Type B pancreatic cell (in vitro differentiated cells): Measurements from ENCODE around the gene BLOC1S6. TPM values are rescaled to one million over a fixed set of nuclear protein-coding genes. Genes with fewer than 3 reads are reported as not detected.

Experiments used
- DNase-seq: peaks from one replicate; pipeline ENCODE4 v3.0.0; 2021; ENCODE audit warnings: mixed read lengths; ENCODE audit not compliant: unreplicated experiment; ENCODE audit errors: extremely low spot score
- H3K27ac Mint-ChIP-seq: 2 replicates; pipeline ENCODE4 v1.8.0; 2021; ENCODE audit warnings: mild to moderate bottlenecking, mixed read lengths
- H3K27me3 Mint-ChIP-seq: 2 replicates; pipeline ENCODE4 v1.8.0; 2021; ENCODE audit warnings: mixed read lengths
- H3K36me3 Mint-ChIP-seq: 2 replicates; pipeline ENCODE4 v1.8.0; 2021; ENCODE audit warnings: mixed read lengths
- H3K4me1 Mint-ChIP-seq: one replicate; pipeline ENCODE4 v1.8.0; 2021; ENCODE audit warnings: mixed read lengths; ENCODE audit not compliant: unreplicated experiment
- H3K4me3 Mint-ChIP-seq: 2 replicates; pipeline ENCODE4 v1.8.0; 2021; ENCODE audit warnings: mild to moderate bottlenecking, mixed read lengths
- H3K9me3 Mint-ChIP-seq: 2 replicates; pipeline ENCODE4 v1.8.0; 2021; ENCODE audit warnings: mixed read lengths
- long read RNA-seq: library from polyadenylated mRNA; unstranded; transcript quantifications from one replicate; pipeline ENCODE4 v2.0.0, GENCODE V29; 2020
- total RNA-seq: library from RNA; stranded (reverse); gene quantifications from 2 replicates; pipeline ENCODE4 v1.2.1, GENCODE V29; 2021; ENCODE audit warnings: low replicate concordance
- TF ChIP-seq, protein P1 (sequence below): fragments of 200-600 bp; sonication (generic); conservative IDR thresholded peaks from 2 replicates; pipeline ENCODE4 v1.5.0; 2021; ENCODE audit warnings: antibody characterized with exemption, mild to moderate bottlenecking

The BLOC1S6 gene, protein sequence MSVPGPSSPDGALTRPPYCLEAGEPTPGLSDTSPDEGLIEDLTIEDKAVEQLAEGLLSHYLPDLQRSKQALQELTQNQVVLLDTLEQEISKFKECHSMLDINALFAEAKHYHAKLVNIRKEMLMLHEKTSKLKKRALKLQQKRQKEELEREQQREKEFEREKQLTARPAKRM
- 30.9 and 46.7 TPM in 2 replicates for total RNA-seq
- long read RNA-seq, full-length matches to known transcripts = 74 of 97 reads
- long read RNA-seq, partial matches to known transcripts = 14 of 97 reads
- long read RNA-seq, other reads (novel, unspliced or antisense) = 9 of 97 reads

DNA sequence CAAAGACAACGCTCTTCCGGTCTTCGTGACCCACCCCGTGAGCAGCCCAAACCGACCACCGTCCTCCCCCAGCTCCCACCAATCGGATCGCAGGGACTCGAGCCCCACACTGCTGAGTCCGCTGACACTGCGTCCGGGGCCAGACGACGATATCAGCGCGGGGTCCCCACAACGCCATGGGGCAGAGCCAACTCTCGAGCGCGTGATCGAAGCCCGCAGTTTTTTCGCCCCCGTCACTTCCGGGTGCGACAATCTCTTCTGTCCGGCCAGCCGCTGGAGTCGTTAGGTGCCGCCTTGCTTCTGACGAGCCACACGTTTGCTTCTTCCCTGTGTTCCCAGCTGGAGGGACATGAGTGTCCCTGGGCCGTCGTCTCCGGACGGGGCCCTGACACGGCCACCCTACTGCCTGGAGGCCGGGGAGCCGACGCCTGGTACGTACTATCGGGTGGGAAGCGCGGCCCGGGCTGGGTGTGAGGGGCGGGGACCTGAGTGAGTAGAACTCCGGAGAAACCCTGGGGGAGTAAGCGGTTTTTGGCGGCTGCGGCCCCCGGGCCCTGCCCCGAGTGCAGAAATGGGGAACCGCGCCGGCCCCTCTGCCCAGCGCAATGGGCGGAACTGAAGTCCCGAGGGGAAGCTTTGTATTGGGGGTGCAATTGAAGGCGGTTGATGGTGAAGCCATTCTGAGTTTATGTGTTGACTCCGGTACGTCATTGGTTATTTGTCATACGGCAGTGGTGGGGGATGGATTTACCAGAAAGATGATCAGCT, at the start of gene BLOC1S6:
Gene BLOC1S6, plus strand, starts transcription at position 285 of the 768 bp plus-strand sequence. Its CDS starts 65 bp downstream, at position 350.
- TF ChIP-seq, protein P1, sequence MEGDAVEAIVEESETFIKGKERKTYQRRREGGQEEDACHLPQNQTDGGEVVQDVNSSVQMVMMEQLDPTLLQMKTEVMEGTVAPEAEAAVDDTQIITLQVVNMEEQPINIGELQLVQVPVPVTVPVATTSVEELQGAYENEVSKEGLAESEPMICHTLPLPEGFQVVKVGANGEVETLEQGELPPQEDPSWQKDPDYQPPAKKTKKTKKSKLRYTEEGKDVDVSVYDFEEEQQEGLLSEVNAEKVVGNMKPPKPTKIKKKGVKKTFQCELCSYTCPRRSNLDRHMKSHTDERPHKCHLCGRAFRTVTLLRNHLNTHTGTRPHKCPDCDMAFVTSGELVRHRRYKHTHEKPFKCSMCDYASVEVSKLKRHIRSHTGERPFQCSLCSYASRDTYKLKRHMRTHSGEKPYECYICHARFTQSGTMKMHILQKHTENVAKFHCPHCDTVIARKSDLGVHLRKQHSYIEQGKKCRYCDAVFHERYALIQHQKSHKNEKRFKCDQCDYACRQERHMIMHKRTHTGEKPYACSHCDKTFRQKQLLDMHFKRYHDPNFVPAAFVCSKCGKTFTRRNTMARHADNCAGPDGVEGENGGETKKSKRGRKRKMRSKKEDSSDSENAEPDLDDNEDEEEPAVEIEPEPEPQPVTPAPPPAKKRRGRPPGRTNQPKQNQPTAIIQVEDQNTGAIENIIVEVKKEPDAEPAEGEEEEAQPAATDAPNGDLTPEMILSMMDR = no peak
- H3K4me1 Mint-ChIP-seq = peaks cover 12% of the 10 kb centered on the region

DNA sequence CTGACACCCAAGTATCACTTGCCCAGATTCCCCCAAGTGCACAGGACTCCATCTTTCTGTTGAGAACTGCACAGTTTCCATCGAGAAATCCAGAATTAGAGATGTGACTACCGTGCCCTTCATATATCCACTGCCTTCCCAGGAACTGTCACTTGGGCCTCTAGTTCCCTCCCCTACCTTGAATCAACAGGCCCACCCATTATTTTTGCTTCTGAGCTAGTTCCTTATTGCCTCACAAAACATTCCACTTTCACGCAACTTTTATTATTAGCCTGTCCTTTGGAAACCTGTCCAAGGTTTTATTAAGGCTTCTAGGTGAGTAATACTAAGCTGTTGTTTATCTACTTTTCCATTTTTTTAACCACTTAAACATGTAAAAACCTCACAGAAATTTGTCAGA, 47.5 kb upstream of the BLOC1S6 start:
- Mint-ChIP-seq H3K4me3 (no peak overlapping the region), H3K9me3 (no peaks in the 10 kb centered on the region), H3K27me3 (no peaks in the 10 kb centered on the region), H3K4me1 (peaks cover 4% of the 10 kb centered on the region), H3K27ac (no peak overlapping the region), H3K36me3 (no peaks in the 10 kb centered on the region)
- TF ChIP-seq, protein P1 = no peak
- no peak for DNase-seq

More for the DNA sequence above, at the start of gene BLOC1S6:
- Mint-ChIP-seq H3K36me3 (peaks cover under 1% of the 10 kb centered on the region), H3K27ac (peak within 1 kb of the TSS; percentile 100), H3K9me3 (no peaks in the 10 kb centered on the region), H3K4me3 (peak within 1 kb of the TSS; percentile 100), H3K27me3 (no peaks in the 10 kb centered on the region)
- peak; percentile 92 for DNase-seq

DNA sequence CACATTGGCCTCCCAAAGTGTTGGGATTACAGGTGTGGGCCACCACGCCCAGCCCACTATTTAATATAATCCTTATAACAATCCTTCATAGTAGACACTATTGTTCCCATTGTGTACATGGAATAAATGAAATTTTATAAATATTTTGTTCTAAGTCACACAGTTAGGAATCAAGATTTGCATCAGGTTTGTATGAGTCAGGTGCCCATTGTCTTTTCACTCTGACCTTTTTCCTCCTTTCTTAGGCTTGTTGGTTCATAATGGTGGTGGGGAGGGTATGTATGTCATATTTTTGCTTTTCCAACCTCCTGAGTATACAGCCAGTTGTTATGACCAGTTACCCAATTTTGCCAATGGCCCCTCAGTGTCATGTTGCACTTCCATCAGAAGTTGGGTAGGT, 46.6 kb upstream of the BLOC1S6 start:
- H3K4me3 Mint-ChIP-seq = no peak overlapping the region
- no peaks in the 10 kb centered on the region for H3K9me3 Mint-ChIP-seq
- peaks cover 4% of the 10 kb centered on the region for H3K4me1 Mint-ChIP-seq

DNA sequence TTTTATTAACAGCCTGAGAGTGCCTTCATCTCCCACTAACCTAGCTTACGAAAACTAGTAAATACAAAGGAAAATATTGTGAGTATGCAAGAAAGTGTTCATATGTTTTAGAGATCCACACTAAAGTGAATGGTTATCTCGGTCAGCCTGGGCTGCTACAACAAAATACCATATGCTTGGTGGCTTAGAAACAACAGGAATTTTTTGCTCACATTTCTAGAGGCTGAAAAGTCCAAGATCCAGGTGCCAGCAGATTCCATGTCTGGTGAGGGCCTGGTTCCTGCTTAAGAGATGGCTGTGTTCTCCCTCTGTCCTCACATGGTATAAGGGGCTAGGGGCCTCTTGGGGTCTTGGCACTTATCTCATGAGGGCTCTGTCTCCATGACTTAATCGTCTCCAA, 44.1 kb upstream of the BLOC1S6 start:
- Mint-ChIP-seq H3K4me1 (no peaks in the 10 kb centered on the region), H3K27ac (no peak overlapping the region), H3K4me3 (no peak overlapping the region), H3K9me3 (no peaks in the 10 kb centered on the region), H3K27me3 (no peaks in the 10 kb centered on the region), H3K36me3 (no peaks in the 10 kb centered on the region)
- no peak for DNase-seq
- TF ChIP-seq, protein P1 = no peak

More for the DNA sequence above, 46.6 kb upstream of the BLOC1S6 start:
- no peak for DNase-seq
- H3K27me3 Mint-ChIP-seq = no peaks in the 10 kb centered on the region
- no peaks in the 10 kb centered on the region for H3K36me3 Mint-ChIP-seq
- no peak overlapping the region for H3K27ac Mint-ChIP-seq
- TF ChIP-seq, protein P1 = no peak

DNA sequence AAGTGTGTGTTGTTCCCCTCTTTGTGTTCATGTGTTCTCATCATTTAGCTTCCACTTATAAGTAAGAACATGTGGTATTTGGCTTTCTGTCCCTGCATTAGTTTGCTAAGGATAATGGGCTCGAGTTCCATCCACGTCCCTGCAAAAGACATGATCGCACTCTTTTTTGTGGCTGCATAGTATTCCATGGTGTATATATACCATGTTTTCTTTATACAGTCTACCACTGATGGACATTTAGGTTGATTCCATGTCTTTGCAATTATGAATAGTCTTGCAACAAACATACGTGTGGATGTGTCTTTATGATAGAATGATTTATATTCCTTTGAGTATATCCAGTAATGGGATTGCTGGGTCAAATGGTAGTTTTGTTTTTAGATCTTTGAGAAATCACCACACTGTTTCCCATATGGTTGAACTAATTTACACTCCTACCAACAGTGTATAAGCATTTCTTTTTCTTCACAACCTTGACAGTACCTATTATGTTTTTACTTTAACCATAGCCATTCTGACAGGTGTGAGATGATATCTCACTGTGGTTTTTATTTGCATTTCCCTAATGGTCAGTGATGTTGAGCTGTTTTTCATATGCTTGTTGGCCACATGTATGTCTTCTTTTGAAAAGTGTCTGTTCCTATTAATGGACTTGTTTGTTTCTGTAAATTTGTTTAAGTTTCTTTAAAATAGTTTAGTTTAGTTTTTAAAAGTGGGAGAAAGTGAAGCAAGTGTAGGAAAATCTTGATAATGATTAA, 42.7 kb upstream of the BLOC1S6 start:
- Mint-ChIP-seq H3K27me3 (no peaks in the 10 kb centered on the region), H3K4me1 (no peaks in the 10 kb centered on the region), H3K36me3 (no peaks in the 10 kb centered on the region), H3K27ac (no peak overlapping the region), H3K9me3 (no peaks in the 10 kb centered on the region), H3K4me3 (no peak overlapping the region)
- no peak for DNase-seq
- TF ChIP-seq, protein P1 = no peak
